SU-DHL-6 (cell line): ENCODE measurements around the gene FERD3L.

Source experiments
- EZH2phosphoT487 ChIP-seq: fragments of 200-600 bp; sonication (generic), shearing (Covaris generic); conservative IDR thresholded peaks from 2 replicates; pipeline ENCODE4 v1.6.1; 2018; ENCODE audit warnings: mild to moderate bottlenecking, antibody characterized with exemption, low read length, moderate library complexity, mixed read lengths
- TF ChIP-seq, protein P1 (sequence below): fragments of 200-600 bp; sonication (generic); IDR thresholded peaks from one replicate; pipeline ENCODE4 v1.5.1; 2017; ENCODE audit warnings: antibody characterized with exemption, mild to moderate bottlenecking, low read length, moderate library complexity; ENCODE audit not compliant: insufficient read depth, poor library complexity, severe bottlenecking

DNA sequence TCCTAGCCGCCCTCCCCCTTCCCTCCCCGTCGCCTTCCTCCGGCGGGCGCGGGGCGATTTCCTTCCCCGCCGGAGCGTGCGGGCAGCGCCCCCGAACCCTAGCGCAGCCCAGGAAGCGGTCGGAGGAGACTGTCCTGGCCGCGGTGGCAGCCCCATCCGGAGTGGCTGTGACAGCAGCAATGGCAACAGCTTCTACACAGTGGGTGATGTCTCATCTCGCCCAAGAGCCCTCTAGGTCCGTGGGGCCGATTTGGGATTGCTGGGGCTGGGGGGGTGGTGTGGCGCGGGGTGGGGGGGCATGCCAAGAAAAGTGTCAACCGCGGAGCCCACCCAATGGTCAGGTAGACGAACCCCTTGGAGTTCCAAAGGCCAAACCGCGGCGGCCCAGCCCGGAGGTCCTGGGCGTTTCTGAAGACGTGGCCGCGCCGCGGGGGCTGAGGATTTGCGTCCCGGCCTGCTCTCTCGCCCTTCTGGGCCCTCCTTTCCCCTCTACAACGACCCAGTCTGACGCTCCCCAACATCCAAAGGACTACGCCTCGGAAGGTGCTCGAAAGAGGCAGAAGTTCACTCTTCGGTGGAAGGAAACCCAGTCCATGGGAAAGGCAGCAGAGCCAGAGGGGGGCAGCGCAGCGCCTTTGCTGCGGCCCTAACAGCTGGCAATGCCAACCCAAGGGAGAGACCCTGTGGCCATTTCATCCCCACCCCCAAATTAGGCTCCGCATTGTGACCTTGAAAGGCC is 27.2 kb downstream of the FERD3L start:
- TF ChIP-seq, protein P1, sequence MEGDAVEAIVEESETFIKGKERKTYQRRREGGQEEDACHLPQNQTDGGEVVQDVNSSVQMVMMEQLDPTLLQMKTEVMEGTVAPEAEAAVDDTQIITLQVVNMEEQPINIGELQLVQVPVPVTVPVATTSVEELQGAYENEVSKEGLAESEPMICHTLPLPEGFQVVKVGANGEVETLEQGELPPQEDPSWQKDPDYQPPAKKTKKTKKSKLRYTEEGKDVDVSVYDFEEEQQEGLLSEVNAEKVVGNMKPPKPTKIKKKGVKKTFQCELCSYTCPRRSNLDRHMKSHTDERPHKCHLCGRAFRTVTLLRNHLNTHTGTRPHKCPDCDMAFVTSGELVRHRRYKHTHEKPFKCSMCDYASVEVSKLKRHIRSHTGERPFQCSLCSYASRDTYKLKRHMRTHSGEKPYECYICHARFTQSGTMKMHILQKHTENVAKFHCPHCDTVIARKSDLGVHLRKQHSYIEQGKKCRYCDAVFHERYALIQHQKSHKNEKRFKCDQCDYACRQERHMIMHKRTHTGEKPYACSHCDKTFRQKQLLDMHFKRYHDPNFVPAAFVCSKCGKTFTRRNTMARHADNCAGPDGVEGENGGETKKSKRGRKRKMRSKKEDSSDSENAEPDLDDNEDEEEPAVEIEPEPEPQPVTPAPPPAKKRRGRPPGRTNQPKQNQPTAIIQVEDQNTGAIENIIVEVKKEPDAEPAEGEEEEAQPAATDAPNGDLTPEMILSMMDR: no peak
- no peak for TF ChIP-seq EZH2phosphoT487
